HG02642 (cell line): ENCODE data around the gene SLC51A.
"Not testable (repeated sequence)": the region's sequence is repeated elsewhere in the genome, so short reads cannot be mapped to it uniquely, and the experiment has no call there.

Experiments
- ATAC-seq: cut with Tn5 transposase; IDR thresholded peaks from one replicate; pipeline ENCODE4 v1.9.1; 2021; ENCODE audit warnings: mild to moderate bottlenecking; ENCODE audit not compliant: unreplicated experiment, poor library complexity

The SLC51A gene

DNA sequence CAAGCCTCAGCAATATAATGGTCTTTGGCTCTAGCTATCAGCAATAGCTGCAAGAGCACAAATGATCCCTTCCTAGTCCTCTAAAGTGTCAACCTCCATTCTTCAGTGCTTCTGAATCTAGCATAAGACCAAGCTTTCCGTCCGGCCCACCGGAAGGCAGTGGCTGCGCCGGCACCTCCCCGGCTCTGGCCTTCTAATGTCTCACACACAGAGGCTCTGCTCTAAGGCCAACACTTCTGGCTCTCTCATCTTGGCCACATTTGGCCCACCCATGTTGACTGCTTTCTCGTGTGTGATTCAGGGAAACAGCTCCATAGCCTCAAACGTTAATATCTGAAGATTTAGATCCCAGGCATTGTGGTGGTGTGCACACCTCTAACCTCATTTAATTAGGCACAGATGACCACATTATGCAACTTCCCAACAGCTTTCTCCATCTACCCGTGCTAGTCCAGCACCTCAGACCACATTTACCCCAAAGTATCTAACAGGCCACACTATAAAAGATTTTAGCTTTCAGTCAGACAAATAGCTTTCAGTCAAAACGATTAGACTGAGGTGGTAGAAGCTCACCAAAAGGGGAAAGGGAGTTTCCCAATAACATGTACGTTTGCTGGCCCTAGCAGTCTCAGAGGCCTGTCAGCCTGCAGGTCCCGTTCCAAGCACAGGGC, 19.3 kb downstream of the SLC51A start:
- ATAC-seq = no peak

DNA sequence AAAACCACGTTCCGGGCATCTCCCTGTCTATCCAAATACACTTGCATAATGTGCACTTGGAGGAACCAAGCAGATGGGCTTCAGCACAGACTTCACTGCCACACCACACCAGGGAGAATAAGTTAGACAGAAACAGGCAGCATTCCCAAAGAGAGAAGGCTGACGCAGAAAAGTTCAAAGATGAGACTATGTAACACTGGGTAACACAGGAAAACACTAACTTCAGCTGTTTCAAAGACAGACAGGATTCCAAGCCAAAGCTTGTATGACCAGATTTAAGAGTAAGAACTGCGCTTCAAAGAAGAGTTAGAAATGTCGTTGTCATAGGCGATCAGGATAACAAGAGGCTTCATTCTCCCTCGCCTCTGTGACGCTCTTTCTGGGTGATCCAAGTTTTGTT, 19.9 kb downstream of the SLC51A start:
- no peak for ATAC-seq

DNA sequence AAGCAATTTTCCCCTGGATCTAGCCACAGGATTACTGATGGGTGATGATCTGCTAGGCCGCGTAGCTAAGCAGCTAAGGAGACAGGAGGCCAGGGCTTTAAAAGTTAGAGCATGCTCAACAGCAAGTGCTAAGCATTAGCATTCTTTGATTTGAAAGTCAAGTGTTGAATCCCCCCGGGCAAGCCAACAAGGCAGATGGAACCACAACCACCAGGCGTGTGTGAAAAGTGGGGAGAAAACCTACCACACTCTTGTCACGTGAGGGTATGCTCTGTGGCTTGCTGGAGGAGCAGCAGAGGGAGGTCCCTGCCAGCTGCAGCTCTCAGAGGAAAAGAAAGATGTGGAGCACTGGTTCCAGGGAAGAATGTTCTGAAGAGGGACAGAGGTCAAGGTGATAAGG, 20.9 kb downstream of the SLC51A start:
- no peak for ATAC-seq

DNA sequence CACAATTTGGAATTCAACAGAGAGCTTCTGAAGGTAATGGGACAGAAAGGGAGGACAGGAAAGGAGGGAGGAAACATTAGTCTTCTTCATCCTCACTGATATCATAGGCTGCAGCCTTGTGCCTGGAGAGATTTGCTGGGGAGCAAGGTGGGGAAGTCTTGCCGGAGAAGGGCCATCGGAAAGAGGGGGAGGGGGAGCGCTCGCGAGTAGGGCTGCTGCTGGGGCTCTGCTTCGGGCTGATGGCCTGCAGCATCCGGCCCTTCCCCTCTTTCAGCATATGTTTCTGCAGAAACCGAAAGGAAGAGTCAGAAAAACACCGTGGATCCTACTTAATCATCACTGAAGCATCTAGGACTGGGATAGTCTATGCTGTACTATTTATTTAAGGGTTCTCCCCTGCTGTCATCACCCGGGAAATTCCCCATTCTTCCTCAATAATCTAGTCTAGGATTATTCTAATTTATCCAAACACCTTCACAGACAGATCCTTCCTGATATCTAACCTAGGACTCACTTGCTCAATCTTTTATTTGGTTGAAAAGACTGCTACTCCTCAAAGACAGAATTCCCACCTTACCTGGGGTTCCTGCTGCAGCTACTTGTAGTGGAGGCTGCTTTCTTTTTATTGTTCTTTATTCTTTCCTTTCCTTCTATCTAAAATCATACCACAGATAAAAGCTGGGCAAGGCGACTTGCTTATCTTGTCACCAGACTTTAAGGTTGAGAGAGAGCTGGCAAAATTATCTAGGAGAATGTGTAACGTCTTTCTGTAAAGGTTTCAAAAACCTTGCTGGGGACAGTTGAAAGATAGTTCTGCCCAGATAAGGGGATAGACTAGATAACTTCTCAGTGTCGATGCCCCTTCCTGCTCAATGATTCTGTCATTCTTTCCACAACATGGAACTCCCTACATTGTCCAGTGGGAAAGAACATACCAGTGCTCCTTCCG, 22.6 kb downstream of the SLC51A start:
- ATAC-seq = no peak

DNA sequence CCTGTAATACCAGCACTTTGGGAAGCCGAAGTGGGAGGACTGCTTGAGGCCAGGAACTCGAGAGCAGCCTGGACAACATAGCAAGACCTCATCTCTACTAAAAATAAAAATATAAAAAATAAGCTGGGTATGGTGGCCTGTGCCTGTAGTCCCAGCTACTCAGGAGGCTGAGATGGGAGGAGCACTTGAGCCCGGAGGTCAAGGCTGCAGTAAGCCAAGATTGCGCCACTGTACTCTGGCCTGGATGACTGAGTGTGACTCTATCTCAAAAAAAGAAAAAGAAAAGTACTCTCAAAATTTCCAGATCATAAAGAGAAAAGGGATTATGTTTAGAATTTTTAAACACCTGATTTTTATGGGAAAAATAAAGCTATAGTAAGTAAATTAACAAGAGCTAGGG, 24.1 kb downstream of the SLC51A start:
- no peak for ATAC-seq

DNA sequence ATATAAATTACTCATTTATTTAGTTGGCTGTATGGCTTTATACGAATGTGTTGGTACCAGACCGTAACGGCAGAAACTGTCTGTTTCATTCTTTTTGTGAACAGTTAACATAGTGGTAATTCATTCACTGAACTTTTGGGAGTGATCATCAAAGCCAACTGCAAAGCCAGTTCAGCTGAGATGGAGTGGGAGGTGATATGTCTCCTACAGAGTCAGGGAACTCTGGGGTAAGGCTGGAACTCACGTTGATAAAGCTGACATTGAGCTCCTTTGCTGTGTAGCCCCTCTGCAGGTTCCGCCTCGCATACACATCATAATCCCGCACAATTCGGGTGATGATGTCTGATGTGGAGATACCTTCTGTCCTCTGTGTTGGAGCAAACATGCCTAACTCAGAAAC, 25.4 kb downstream of the SLC51A start:
- ATAC-seq = no peak

DNA sequence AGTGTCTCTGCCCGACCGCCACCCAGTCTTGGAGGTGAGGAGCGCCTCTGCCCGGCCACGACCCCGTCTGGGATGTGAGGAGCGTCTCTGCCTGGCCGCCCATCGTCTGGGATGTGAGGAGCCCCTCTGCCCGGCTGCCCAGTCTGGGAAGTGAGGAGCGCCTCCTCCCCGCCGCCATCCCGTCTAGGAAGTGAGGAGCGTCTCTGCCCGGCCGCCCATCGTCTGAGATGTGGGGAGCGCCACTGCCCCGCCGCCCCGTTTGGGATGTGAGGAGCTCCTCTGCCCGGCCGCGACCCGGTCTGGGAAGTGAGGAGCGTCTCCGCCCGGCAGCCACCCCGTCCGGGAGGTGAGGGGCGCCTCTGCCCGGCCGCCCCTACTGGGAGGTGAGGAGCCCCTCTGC, 27.8 kb downstream of the SLC51A start:
- not testable (repeated sequence) for ATAC-seq

DNA sequence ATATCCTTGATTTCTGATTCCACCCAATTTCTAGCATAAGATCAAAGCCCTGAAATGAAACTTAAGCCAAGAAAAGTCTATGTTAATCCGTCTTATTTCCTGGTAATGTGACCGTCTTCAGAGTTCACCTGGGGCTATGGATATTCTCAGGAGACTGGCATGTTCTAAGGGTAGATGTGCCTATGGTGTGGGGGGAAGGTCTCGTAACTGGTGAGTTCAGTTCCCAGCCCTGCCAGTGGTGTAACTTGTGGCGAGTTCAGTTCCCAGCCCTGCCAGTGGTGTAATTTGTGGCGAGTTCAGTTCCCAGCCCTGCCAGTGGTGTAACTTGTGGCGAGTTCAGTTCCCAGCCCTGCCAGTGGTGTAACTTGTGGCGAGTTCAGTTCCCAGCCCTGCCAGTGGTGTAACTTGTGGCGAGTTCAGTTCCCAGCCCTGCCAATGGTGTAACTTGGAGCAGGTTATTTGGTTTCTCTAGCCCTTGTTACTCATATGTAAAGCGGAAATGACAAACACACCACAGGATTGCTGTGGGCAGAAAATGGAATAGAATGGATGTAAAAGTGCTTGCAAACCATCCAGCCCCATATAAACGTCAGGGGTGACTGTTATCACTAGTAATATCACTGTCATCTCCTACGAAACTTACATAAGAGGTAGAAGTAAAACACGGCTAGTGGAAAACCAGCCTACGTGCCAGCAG, 30.4 kb downstream of the SLC51A start:
- no peak for ATAC-seq

DNA sequence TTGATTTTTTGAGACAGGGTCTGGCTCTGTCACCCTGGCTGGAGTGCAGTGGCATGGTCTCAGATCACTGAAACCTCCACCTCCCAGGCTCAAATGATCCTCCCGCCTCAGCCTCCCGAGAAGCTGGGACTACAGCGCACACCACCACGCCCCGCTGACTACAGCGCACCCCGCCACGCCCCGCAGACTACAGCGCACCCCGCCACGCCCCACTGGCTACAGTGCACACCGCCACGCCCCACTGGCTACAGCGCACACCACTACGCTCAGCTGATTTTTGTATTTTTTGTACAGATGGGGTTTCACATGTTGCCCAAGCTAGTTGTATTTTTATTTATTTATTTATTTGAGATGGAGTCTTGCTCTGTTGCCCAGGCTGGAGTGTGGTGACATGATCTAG, 35.6 kb downstream of the SLC51A start:
- no peak for ATAC-seq

DNA sequence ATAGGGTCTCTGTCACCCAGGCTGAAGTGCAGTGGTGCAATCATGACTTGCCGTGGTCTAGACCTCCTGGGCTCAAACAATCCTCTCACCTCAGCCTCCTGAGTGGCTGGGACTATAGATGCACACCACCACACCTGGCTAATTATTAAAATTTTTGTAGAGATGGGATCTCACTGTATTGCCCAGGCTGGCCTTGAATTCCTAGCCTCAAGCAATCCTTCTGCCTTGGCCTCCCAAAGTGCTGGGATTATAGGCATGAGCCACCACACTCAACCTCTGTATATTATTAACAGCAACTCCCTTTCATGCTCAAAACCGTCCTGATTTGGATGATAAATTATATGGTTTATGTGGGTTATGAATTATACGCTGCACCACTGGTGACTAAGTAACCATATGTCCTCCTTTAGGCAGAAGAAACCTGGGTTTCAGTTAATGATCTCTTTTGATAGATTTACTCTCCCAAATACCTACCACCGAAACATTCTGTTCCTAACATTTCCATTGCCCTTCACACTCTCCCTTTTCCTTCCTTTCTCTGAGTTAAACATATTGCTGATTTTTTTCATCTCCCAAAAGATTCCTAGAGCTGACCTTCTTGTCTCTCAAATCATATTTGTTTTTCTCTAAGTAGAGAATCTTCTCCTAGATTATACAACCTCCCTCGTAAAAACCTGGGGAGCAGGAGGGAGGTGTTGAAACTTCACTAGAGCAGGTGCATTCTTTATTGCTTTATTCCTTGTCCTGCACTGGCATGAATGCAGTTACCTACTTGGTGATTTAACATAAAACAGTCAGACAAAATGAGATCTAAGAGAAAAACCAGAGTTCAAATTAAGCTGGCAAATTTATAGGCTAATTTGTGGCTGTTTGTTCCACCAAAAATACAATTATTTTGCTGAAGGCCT, 38.3 kb downstream of the SLC51A start:
- no peak for ATAC-seq

DNA sequence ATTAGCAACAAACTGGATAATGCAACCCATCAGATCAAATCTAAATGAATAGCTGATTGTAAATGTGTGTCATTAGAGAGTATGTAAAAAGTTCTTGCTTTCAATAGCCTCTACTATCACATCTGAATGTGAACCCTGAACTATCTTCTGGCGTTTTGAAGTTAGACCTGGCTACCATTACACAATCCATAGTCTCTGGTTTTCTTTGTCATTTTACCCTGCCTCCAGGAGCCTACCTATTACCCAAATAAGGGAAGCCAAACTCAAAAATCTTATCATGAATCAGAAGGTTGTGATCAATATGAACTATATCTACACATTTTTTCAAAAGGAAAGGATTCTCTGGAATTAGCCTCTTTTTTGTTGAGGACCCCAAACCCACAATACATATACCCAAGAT, 39.4 kb downstream of the SLC51A start:
- no peak for ATAC-seq

DNA sequence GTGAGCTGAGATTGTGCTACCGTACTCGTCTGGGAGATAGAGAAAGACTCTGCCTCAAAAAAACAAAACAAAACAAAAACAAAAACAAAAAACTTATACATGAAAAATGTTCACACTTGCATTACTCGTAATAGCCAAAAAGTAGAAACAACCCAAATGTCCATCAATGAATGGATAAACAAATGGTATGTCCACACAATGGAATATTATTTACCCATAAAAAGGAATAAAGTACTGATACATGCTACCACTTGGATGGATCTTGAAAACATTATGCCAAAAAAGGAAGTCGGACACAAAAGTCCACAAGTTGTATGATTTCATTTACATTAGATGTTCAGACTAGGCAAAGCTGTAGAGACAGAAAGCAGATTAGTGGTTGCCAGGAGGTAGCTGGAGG, 44.5 kb downstream of the SLC51A start:
- ATAC-seq = no peak

DNA sequence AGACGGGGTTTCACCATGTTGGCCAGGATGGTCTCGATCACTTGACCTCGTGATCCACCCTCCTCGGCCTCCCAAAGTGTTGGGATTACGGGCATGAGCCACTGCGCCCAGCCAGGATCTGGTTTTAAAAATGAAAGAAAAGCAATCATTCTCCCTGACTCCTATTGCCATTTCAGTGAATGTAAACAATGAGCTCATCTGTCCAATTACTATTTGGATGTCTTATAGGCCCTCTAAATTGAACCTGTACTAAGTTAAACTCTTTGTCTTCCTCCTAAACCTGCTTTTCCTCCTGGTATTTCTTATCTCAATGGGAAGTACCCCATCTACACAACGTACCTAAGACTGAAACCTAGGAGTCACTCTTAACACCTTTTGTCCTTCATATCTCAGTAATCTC, 47.5 kb downstream of the SLC51A start:
- no peak for ATAC-seq

DNA sequence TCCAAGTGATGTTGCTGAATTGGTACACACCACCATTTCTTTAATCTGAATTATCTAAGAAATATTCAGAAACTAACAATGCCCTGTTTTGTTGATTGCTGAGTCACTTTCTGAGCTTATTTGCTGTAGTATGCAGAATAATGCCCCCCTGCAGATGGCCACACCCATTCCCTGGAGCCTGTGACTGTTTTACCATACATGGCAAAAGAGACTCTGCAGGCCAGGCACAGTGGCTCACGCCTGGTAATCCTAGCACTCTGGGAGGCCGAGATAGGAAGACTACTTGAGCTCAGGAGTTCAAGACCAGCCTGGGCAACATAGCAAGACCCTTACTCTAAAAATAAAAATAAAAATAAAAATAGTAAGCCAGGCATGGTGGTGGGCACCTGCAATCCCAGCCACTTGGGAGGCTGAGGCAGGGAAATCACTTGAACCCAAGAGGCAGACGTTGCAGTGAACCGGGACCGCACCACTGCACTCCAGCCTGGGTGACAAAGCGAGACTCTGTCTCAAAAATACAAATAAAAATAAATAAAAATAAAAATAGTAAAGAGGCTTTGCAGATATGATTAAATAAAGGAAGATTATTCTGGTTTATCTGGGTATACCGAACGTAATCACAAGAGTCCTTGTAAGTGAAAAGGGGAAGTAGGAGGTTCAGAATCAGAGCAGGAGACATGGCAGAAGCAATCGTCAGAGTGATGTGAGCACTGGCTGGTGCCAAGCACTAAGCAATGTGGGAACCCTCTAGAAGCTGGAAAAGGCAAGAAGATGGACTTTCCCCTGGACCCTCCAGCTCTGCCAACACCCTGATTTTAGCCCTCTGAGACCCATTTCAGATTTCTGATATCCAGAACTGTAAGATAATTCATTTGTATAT, 52.2 kb downstream of the SLC51A start:
- ATAC-seq = no peak

DNA sequence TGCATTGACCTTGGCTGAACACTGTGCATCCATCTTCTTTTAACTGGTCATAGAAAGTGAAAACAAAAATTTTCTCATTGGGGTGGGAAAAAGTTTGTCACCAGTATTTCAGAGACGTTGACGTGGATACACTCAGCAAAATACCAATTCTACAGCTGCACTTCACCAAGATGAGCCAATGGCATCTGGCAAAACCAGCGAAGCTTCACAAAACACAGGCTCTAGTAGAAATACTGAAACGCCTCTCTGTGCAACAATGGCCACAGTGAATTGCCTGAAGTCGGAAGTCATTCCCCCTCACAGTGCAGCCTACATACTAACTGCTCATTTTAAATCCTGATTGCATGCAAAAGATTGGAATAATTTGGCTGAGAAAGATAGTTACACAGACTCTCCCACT, 54.2 kb downstream of the SLC51A start:
- no peak for ATAC-seq

DNA sequence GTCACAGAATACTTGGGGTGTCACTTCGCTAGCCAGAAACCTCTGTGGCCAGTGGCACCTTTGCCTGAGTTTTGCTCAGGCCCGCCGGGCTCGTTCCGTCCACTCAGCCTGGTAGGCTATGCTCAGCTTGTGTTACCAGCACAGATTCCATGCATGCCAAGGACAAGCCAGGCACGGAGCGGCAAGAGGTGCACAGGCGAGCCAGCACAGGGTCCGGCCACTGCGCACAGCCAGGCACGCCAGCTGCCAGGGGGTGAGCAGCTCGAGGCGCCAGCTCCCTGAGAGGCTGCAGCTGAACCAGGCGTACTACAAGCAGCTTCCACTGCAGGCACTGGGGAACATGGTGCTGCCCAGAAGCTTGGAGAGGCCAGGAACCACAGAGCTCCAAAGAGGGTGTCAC, 56.5 kb downstream of the SLC51A start:
- no peak for ATAC-seq

DNA sequence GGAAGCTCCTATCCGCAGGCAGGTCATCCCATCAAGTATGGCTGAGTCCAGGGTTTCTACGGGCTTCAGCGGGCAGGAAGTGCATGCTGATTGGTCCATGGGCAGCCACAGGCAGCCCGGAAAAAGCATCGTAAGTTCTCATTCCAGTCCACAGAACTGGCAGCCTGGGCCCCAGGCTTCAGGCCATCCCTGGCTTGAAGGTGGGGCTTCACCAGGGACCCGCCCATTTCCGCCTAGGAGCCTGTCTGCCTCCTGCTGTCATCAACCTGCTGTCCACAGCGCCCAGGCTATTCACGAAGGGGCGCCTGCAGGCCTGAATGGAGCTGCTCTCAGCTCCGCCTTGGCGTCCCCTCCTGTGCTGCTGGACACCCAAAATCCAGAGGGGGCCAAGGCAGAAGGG, 57.3 kb downstream of the SLC51A start:
- ATAC-seq = no peak

DNA sequence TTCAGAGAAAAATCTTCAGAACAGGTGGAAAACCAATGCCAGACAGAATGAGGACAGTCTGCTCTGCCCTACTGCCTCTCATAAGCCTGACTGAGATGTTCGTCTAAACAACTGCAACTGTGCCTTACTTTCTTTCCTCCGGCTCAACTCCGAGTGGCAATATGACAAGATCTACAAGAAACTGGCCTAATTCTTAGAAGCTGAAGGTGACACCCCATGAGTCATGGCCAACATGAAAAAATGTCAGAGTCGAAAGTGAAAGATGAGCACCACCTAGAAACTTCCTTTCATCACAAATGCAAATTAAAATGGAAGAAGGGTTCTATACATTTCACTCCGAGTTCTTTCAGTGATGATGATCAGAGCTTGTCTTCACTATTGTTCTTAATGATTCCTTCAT, 58.3 kb downstream of the SLC51A start:
- peak; percentile 75 for ATAC-seq

DNA sequence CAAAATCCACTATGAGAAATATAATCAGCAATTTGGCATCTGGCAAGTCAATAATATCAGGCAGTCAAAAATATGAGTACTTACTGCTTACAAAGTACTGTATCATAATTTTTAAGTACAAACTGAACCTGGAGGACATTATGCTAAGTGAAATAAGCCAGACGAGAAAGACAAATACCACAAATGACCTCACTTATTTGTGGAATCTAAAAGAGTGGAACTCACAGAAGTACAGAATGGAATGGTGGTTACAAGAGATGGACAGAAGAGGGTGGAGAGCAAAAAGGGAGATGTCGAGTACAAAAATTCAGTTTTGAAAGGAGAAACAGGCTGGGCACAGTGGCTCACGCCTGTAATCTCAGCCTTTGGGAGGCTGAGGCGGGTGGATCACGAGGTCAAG, 58.8 kb downstream of the SLC51A start:
- no peak for ATAC-seq
